ENCODE results near the gene BANF2. TPM values are rescaled to one million over a fixed set of nuclear protein-coding genes. Genes with fewer than 3 reads are reported as not detected.

BANF2 gene
- total and polyA plus RNA-seq, 3 donors from 2014 or later: 29.5 to 133 (median 60.2) TPM

DNA sequence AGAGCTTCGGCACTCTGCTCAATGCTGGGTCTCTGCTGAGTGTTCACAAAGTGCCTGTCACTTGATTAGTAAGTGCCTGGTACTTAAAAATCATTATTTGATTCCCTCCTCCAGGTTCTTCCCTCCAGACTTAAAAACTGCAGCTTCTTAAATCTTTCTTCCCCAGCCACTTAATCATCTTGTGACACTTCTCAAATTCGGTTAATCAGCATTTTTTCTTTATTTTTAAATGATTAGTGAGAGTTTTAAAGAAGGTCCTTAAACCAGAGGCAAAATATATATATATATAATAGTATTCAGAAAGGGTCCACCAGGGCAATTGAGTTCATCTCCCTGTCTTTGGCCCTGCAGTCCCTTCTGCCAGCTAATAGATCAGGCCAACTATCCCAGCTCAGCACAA is 8.0 kb upstream of the BANF2 start:
- no peak for TF ChIP-seq POLR2A (IDR thresholded peaks at IDR 0.05)
- TF ChIP-seq, protein P1, sequence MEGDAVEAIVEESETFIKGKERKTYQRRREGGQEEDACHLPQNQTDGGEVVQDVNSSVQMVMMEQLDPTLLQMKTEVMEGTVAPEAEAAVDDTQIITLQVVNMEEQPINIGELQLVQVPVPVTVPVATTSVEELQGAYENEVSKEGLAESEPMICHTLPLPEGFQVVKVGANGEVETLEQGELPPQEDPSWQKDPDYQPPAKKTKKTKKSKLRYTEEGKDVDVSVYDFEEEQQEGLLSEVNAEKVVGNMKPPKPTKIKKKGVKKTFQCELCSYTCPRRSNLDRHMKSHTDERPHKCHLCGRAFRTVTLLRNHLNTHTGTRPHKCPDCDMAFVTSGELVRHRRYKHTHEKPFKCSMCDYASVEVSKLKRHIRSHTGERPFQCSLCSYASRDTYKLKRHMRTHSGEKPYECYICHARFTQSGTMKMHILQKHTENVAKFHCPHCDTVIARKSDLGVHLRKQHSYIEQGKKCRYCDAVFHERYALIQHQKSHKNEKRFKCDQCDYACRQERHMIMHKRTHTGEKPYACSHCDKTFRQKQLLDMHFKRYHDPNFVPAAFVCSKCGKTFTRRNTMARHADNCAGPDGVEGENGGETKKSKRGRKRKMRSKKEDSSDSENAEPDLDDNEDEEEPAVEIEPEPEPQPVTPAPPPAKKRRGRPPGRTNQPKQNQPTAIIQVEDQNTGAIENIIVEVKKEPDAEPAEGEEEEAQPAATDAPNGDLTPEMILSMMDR (IDR thresholded peaks at IDR 0.05): no peak
- no peaks in the 10 kb centered on the region for H3K27me3 ChIP-seq
- H3K9me3 ChIP-seq: no peaks in the 10 kb centered on the region
- intact Hi-C loops (cut with DNase I; ENCODE audit: low total_unique reads): no loop called here
- H3K4me3 ChIP-seq: no peak overlapping the region
- no peak overlapping the region for H3K27ac ChIP-seq
- 78 to 83% methylated on average over 2 of the region's 2 CpGs for WGBS, 2 donors
- DNase-seq: no peak
- H3K36me3 ChIP-seq (ENCODE audit: low read depth, missing control alignments): no peaks in the 10 kb centered on the region
- no peaks in the 10 kb centered on the region for H3K4me1 ChIP-seq

DNA sequence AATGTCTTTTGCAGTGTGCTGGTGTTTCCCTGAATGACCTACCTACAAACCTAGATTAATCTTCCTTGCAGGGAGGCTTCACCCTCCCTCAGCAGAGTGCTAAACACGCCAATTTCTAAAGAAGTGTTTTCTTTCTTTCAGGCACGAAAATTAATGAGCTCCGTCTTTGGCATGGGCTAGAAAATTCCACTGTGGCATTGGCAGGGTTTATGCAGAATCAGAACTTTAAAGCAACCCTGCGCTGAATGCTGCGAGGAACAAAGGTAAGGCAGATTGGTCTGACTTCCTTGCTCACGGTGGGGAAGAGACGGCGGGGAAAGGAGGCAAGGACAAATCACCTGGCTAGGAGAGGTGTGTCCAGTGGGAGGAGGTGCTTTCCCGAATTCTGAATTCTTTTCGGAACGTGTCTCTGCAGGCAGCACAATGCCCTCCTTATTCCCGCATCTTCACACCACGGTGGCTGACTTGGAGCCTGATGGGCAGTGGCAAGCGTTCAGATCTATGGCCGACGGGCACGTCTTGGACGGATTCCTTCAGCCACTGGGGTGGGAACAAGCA is 6.2 kb upstream of the BANF2 start:
- Histone ChIP-seq H3K4me3 (no peak overlapping the region), H3K36me3 (ENCODE audit: low read depth, missing control alignments) (no peaks in the 10 kb centered on the region), H3K27me3 (no peaks in the 10 kb centered on the region), H3K9me3 (no peaks in the 10 kb centered on the region), H3K27ac (no peak overlapping the region), H3K4me1 (no peaks in the 10 kb centered on the region)
- no peak for DNase-seq
- WGBS, 2 donors: 76 to 84% methylated on average over 18 of the region's 18 CpGs
- intact Hi-C loops (cut with DNase I; ENCODE audit: low total_unique reads): no loop called here
- TF ChIP-seq POLR2A (IDR thresholded peaks at IDR 0.05): no peak
- TF ChIP-seq, protein P1 (IDR thresholded peaks at IDR 0.05): no peak

DNA sequence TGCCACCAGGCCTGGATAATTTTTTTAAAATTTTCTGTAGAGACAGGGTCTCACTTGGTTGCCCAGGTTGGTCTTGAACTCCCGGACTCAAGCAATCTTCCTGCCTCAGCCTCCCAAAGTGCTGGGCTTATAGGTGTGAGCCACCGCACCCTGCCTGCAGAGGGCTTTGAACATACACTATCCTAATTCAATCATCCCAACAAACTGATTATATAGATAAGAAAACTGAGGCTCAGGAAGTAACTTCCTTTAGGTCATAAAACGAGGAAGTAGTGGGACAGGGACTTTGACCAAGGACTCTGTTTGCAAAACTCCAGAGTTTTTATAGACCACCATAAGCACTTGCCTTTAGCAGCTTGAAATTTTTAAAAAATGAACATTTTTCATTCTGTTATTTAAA is 5.0 kb upstream of the BANF2 start:
- TF ChIP-seq, protein P1 (IDR thresholded peaks at IDR 0.05): no peak
- TF ChIP-seq POLR2A (IDR thresholded peaks at IDR 0.05): no peak
- WGBS, 2 donors: 86 to 93% methylated on average over 3 of the region's 3 CpGs

DNA sequence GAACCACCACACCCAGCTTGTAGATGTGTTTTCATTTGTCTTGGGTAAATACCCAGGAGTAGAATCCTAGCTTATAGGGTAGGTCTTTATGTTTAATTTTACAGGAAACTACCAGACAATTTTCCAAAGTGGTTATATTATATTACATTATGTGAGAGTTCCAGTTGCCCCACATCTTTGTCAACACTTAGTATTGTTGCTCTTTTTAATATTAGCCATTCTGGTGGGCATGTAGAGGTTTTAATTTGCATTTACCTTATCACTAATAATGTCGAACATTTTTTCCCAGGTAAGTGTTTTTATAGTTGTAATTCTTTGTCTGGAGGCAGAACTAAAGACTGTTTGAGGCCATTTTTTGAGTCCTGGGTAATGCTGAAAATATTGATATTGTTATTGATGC is 3.5 kb upstream of the BANF2 start:
- Histone ChIP-seq H3K9me3 (no peaks in the 10 kb centered on the region), H3K4me3 (no peak overlapping the region), H3K27me3 (no peaks in the 10 kb centered on the region), H3K4me1 (no peaks in the 10 kb centered on the region), H3K27ac (no peak overlapping the region), H3K36me3 (ENCODE audit: low read depth, missing control alignments) (no peaks in the 10 kb centered on the region)
- 82 to 85% methylated on average over 1 of the region's 1 CpG for WGBS, 2 donors
- no peak for TF ChIP-seq POLR2A (IDR thresholded peaks at IDR 0.05)
- TF ChIP-seq, protein P1 (IDR thresholded peaks at IDR 0.05): no peak
- DNase-seq: no peak
- intact Hi-C loops (cut with DNase I; ENCODE audit: low total_unique reads): no loop called here

More for the DNA sequence above, 5.0 kb upstream of the BANF2 start:
- intact Hi-C loops (cut with DNase I; ENCODE audit: low total_unique reads): no loop called here
- Histone ChIP-seq H3K27ac (no peak overlapping the region), H3K36me3 (ENCODE audit: low read depth, missing control alignments) (no peaks in the 10 kb centered on the region), H3K9me3 (no peaks in the 10 kb centered on the region), H3K4me1 (no peaks in the 10 kb centered on the region), H3K4me3 (no peak overlapping the region), H3K27me3 (no peaks in the 10 kb centered on the region)
- no peak for DNase-seq

DNA sequence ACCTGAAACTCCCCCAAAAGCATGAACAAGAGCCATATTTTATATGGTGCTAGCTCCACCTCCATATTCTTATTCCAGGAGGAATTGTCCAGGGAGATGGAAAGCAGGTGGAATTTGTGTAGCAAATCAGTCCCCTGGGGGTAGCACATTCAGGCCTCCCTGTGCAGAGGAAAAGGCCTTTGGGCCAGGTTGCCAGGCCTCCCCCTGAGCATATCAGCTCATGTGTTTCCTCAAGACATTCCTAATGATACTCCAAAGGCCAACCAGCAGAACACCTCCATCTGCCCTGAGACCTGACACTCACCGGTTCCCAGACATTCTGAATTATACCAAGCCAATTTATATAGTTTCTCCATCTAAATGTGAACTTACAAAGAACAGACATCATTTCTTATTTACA is 2.6 kb upstream of the BANF2 start:
- TF ChIP-seq, protein P1 (IDR thresholded peaks at IDR 0.05): no peak
- no peak for TF ChIP-seq POLR2A (IDR thresholded peaks at IDR 0.05)
- Histone ChIP-seq H3K4me3 (no peak overlapping the region), H3K36me3 (ENCODE audit: low read depth, missing control alignments) (no peaks in the 10 kb centered on the region), H3K27me3 (no peaks in the 10 kb centered on the region), H3K9me3 (no peaks in the 10 kb centered on the region), H3K27ac (no peak overlapping the region), H3K4me1 (no peaks in the 10 kb centered on the region)
- no peak for DNase-seq
- whole genome bisulfite sequencing, 2 donors: 100% methylated on average over 1 of the region's 1 CpG
- intact Hi-C loops (cut with DNase I; ENCODE audit: low total_unique reads): no loop called here

All from testis (tissue), 3 donors.